H1 (cell line): Measurements from ENCODE around the gene TCERG1L. TPM values are rescaled to one million over a fixed set of nuclear protein-coding genes. Genes with fewer than 3 reads are reported as not detected.

Experiments
- CTCF ChIA-PET: fragments of 300-600 bp; sonication (Branson Sonifier 250); formaldehyde crosslinking; loops from one replicate; lab custom pipeline; 2021; ENCODE audit not compliant: partially characterized antibody; lab: Charles Lee
- POLR2A ChIA-PET: fragments of 300-600 bp; sonication (Branson Sonifier 250); formaldehyde crosslinking; loops from one replicate; lab custom pipeline; 2021; ENCODE audit warnings: inconsistent platforms; ENCODE audit not compliant: partially characterized antibody; lab: Charles Lee
- DNase-seq, 2 experiments: peaks; one replicate each; pipeline versions ENCODE4 v3.0.0 to v3.0.0-alpha.2; 2010 to 2022; ENCODE audit warnings: low spot score in 2 of 2, low read depth in 1 of 2, mixed read lengths in 1 of 2
- FAIRE-seq: peaks from 2 replicates; lab custom pipeline; 2011; peaks lifted over from hg19 to GRCh38; lab: Jason Lieb, UNC
- H2AFZ ChIP-seq: 2 replicates; pipeline ENCODE4 v1.8.1; 2012; ENCODE audit warnings: low read length, inconsistent platforms
- H2AK5ac ChIP-seq: 2 replicates; pipeline ENCODE4 v1.6.1; 2013; ENCODE audit warnings: low read depth, low read length
- H2BK120ac ChIP-seq: replicated peaks from 2 replicates; pipeline ENCODE3; 2013; ENCODE audit warnings: low read depth, low read length, inconsistent platforms
- H2BK12ac ChIP-seq: 2 replicates; pipeline ENCODE4 v1.6.1; 2013; ENCODE audit warnings: low read depth, low read length
- H2BK15ac ChIP-seq: 2 replicates; pipeline ENCODE4 v1.6.1; 2013; ENCODE audit warnings: low read length
- H2BK20ac ChIP-seq: 2 replicates; pipeline ENCODE4 v1.6.1; 2013; ENCODE audit warnings: low read length
- H2BK5ac ChIP-seq: 2 replicates; pipeline ENCODE4 v1.6.1; 2013; ENCODE audit warnings: low read depth, low read length
- H3K14ac ChIP-seq: 2 replicates; pipeline ENCODE4 v1.6.1; 2013; ENCODE audit warnings: inconsistent platforms; ENCODE audit not compliant: insufficient read length
- H3K18ac ChIP-seq: 2 replicates; pipeline ENCODE4 v1.6.1; 2013; ENCODE audit warnings: low read length; ENCODE audit errors: extremely low read depth
- H3K23ac ChIP-seq: 2 replicates; pipeline ENCODE4 v1.6.1; 2013; ENCODE audit warnings: inconsistent platforms; ENCODE audit not compliant: insufficient read length
- H3K23me2 ChIP-seq: 2 replicates; pipeline ENCODE4 v1.6.1; 2013; ENCODE audit warnings: low read depth, low read length
- H3K27ac ChIP-seq: 2 replicates; pipeline ENCODE4 v1.6.1; 2011; ENCODE audit warnings: low read depth, low read length, inconsistent platforms
- H3K27me3 ChIP-seq, 4 experiments: replicated peaks in 1 of 4; 1 replicate in 1 of 4; 2 replicates in 3 of 4; pipeline versions ENCODE4 v1.6.1 to v1.8.1; 2011 to 2013; ENCODE audit warnings: low read length in 3 of 4, mild to moderate bottlenecking in 3 of 4, inconsistent platforms in 2 of 4, mixed read lengths in 2 of 4, moderate library complexity in 1 of 4; ENCODE audit not compliant: control insufficient read depth in 3 of 4, insufficient read depth in 3 of 4; ENCODE audit errors: extremely low read depth in 1 of 4
- H3K36me3 ChIP-seq, 4 experiments: 2 replicates each; pipeline versions ENCODE4 v1.6.1 to v1.8.1; 2011 to 2013; ENCODE audit warnings: mild to moderate bottlenecking in 4 of 4, low read length in 3 of 4, moderate library complexity in 2 of 4, control low read depth in 1 of 4, inconsistent platforms in 1 of 4; ENCODE audit not compliant: insufficient read depth in 4 of 4, control insufficient read depth in 2 of 4
- H3K4ac ChIP-seq: replicated peaks from 2 replicates; pipeline ENCODE3; 2013; ENCODE audit warnings: low read length, low read depth, mixed read lengths, inconsistent platforms; ENCODE audit not compliant: insufficient read length
- H3K4me1 ChIP-seq, 4 experiments: replicated peaks in 1 of 4; 1 replicate in 1 of 4; 2 replicates in 3 of 4; pipeline versions ENCODE4 v1.6.1 to v1.8.1; 2011 to 2013; ENCODE audit warnings: low read length in 3 of 4, inconsistent platforms in 2 of 4, mixed read lengths in 1 of 4; ENCODE audit not compliant: insufficient read depth in 4 of 4, control insufficient read depth in 3 of 4
- H3K4me2 ChIP-seq, 2 experiments: 2 replicates each; pipeline versions ENCODE4 v1.6.1 to v1.8.1; 2011 to 2013; ENCODE audit warnings: low read depth in 2 of 2, low read length in 2 of 2, control low read depth in 1 of 2, inconsistent platforms in 1 of 2, mild to moderate bottlenecking in 1 of 2; ENCODE audit not compliant: insufficient read depth in 1 of 2
- H3K4me3 ChIP-seq, 4 experiments: fragments of 200-600, 300-600 bp in 1 of 4; sonication (generic), shearing (Covaris generic), sonication (Bioruptor Twin) in 1 of 4; 2 replicates each; pipeline versions ENCODE4 v1.5.1 to v1.8.1; 2011 to 2016; ENCODE audit warnings: low read length in 4 of 4, low read depth in 3 of 4, control low read depth in 2 of 4, inconsistent platforms in 2 of 4, mild to moderate bottlenecking in 2 of 4, mixed read lengths in 1 of 4, moderate library complexity in 1 of 4; ENCODE audit not compliant: insufficient read depth in 2 of 4; ENCODE audit errors: extremely low read depth in 1 of 4
- H3K56ac ChIP-seq: replicated peaks from 2 replicates; pipeline ENCODE3; 2013; ENCODE audit warnings: low read depth, mild to moderate bottlenecking, mixed read lengths, low read length, inconsistent platforms; ENCODE audit not compliant: insufficient read length
- H3K79me1 ChIP-seq: 2 replicates; pipeline ENCODE4 v1.6.1; 2013; ENCODE audit warnings: low read depth, low read length, control low read depth
- H3K79me2 ChIP-seq, 2 experiments: 2 replicates each; pipeline versions ENCODE4 v1.6.1 to v1.8.1; 2012 to 2013; ENCODE audit warnings: low read length in 2 of 2, mild to moderate bottlenecking in 2 of 2, inconsistent platforms in 1 of 2; ENCODE audit not compliant: insufficient read depth in 2 of 2, control insufficient read depth in 1 of 2
- H3K9ac ChIP-seq, 4 experiments: replicated peaks in 1 of 4; 1 replicate in 1 of 4; 2 replicates in 3 of 4; pipeline versions ENCODE4 v1.6.1 to v1.8.1; 2011 to 2013; ENCODE audit warnings: low read depth in 3 of 4, low read length in 3 of 4, control low read depth in 2 of 4, mild to moderate bottlenecking in 2 of 4, moderate library complexity in 2 of 4, inconsistent platforms in 1 of 4; ENCODE audit errors: extremely low read depth in 1 of 4
- H3K9me3 ChIP-seq, 2 experiments: 2 replicates each; pipeline versions ENCODE4 v1.6.1 to v1.8.1; 2012 to 2013; ENCODE audit warnings: mild to moderate bottlenecking in 2 of 2, moderate library complexity in 2 of 2, control low read depth in 1 of 2, inconsistent platforms in 1 of 2, low read depth in 1 of 2, low read length in 1 of 2, mixed read lengths in 1 of 2; ENCODE audit not compliant: insufficient read depth in 2 of 2
- H4K20me1 ChIP-seq, 2 experiments: replicated peaks in 1 of 2; 2 replicates each; pipeline versions ENCODE3 to v1.8.1; 2011 to 2013; ENCODE audit warnings: inconsistent platforms in 2 of 2, low read length in 2 of 2, mild to moderate bottlenecking in 1 of 2; ENCODE audit not compliant: insufficient read depth in 2 of 2, control insufficient read depth in 1 of 2
- H4K5ac ChIP-seq: 2 replicates; pipeline ENCODE4 v1.6.1; 2013; ENCODE audit warnings: low read length, low read depth, mixed read lengths, inconsistent platforms; ENCODE audit not compliant: insufficient read length
- H4K8ac ChIP-seq: 2 replicates; pipeline ENCODE4 v1.8.0; 2013; ENCODE audit warnings: mild to moderate bottlenecking, moderate library complexity, low read length, inconsistent platforms; ENCODE audit not compliant: insufficient read depth; ENCODE audit errors: extremely low read depth
- H4K91ac ChIP-seq: replicated peaks from 2 replicates; pipeline ENCODE3; 2013; ENCODE audit warnings: low read length, mixed read lengths, inconsistent platforms; ENCODE audit not compliant: insufficient read length
- MAX ChIP-seq: IDR thresholded peaks from 2 replicates; pipeline ENCODE4 v1.6.1; 2012; ENCODE audit warnings: inconsistent platforms
- SIN3A ChIP-seq, 2 experiments: IDR thresholded peaks in 1 of 2; conservative IDR thresholded peaks in 1 of 2; 2 replicates each; pipeline ENCODE4 v1.6.1; 2011 to 2012; ENCODE audit warnings: low read length in 2 of 2, improper control_type of control experiment in 1 of 2, low read depth in 1 of 2, mild to moderate bottlenecking in 1 of 2
- SRF ChIP-seq: IDR thresholded peaks from 2 replicates; pipeline ENCODE4 v1.6.1; 2011; ENCODE audit warnings: mild to moderate bottlenecking, low read depth, low read length, moderate library complexity
- WGBS, 2 experiments: shearing (Covaris generic) in 1 of 2; methylation state at CpG; one replicate each; pipeline versions ENCODE4 v1.1.6 to v1.1.7; 2013 to 2015; ENCODE audit warnings: low lambda C conversion rate in 2 of 2, mixed read lengths in 2 of 2, inconsistent platforms in 1 of 2, low coverage in 1 of 2, missing lambda C conversion rate in 1 of 2; ENCODE audit not compliant: insufficient replicate concordance in 2 of 2, insufficient coverage in 1 of 2, insufficient read length in 1 of 2; ENCODE audit errors: extremely low coverage in 1 of 2, missing lambda C conversion rate in 1 of 2; 5-methylcytosine and 5-hydroxymethylcytosine counted together
- polyA plus RNA-seq, 7 experiments: library from polyadenylated mRNA; depleted of rRNA in 3 of 7; stranded (reverse) in 5 of 7; unstranded in 2 of 7; fragments of >200 nt in 5 of 7; fragments of 200-250 nt in 2 of 7; gene quantifications; 1 replicate in 5 of 7; 2 replicates in 1 of 7; 4 replicates in 1 of 7; pipeline versions ENCODE4 v1.2.1 to v1.2.3, GENCODE V29; 2011 to 2013; ENCODE audit warnings: missing spikeins in 2 of 7, mixed read lengths in 2 of 7
- total RNA-seq: library from RNA; stranded (reverse); fragmentation: NEBNext Ultra II Directional; extraction: Animal tissue kit (Norgen Biotek cat#: 25700); gene quantifications from 2 replicates; pipeline ENCODE4 v1.2.1, GENCODE V29; 2021

The TCERG1L gene
- total and polyA plus RNA-seq, 2 of the 8 experiments (the other 6 are each of a cell fraction or from before 2014, with no cell fraction given), result 3.9 to 6.9 TPM

DNA sequence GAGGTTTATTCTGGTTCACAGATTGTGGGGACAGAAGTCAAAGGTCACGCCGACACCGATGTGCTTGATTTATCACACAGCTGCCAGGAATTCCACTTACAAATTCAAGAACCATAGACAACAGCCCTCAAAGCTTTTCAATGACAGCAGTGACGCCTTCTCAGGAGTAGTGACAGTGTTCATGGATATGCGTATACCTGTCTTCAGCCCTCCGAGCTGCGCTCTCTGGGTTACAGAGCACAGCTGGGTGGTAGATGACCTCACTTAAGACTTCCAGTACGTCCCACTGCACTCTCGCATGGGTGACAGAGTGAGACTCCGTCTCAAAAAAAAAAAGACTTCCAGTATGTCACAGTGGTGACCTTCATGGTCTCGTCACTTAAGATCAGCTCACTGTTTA is 108.5 kb downstream of the TCERG1L start:
- WGBS, 2 experiments, result 87% methylated on average over 11 of the region's 11 CpGs; no CpG with 5 or more reads in 1 of the 2 experiments
- H3K23ac ChIP-seq, result no peak overlapping the region
- no peak overlapping the region for H4K91ac ChIP-seq
- DNase-seq, result no peak
- H3K27ac ChIP-seq, result no peak overlapping the region
- CTCF ChIA-PET, result no interaction called here
- no peak overlapping the region for H2BK20ac ChIP-seq
- no peak overlapping the region for H2BK120ac ChIP-seq
- no peak overlapping the region for H3K4me2 ChIP-seq
- H3K56ac ChIP-seq, result no peak overlapping the region
- no peak overlapping the region for H3K4me3 ChIP-seq
- TF ChIP-seq SIN3A (conservative IDR thresholded peaks at IDR 0.05 in 1 of 2, IDR thresholded peaks at IDR 0.05 in 1 of 2; ENCODE audit: low read depth in 1 of 2, low read length in 2 of 2) (no peak), SRF (no peak), MAX (no peak)
- TF ChIP-seq, all 59 proteins: peak for 0
- Histone ChIP-seq H2BK12ac (no peak overlapping the region), H4K5ac (no peak overlapping the region), H2BK15ac (no peak overlapping the region), H3K14ac (no peak overlapping the region), H3K4ac (no peak overlapping the region), H3K79me2 (no peaks in the 10 kb centered on the region), H3K9ac (no peak overlapping the region), H4K8ac (no peak overlapping the region), H3K9me3 (no peaks in the 10 kb centered on the region), H3K79me1 (no peaks in the 10 kb centered on the region), H3K27me3 (no peaks in the 10 kb centered on the region), H3K36me3 (no peaks in the 10 kb centered on the region), H2AFZ (no peak overlapping the region), H3K4me1 (peaks cover 0 to 3% (median 0%) of the 10 kb centered on the region in 4 experiments; a peak in 1 of 7 replicates), H3K23me2 (no peaks in the 10 kb centered on the region), H4K20me1 (no peaks in the 10 kb centered on the region), H2AK5ac (no peak overlapping the region), H3K18ac (no peak overlapping the region), H2BK5ac (no peak overlapping the region)
- POLR2A ChIA-PET, result no interaction called here
- FAIRE-seq, result no peak
